Activated CD4-positive, alpha-beta T cell treated with anti-CD3 and anti-CD28 coated beads, Interleukin-2, amount 10 ng/mL, durations not matched to agents 24 days and 14 days (primary cell): Measurements from ENCODE around the gene AKR1C1. TPM values are rescaled to one million over a fixed set of nuclear protein-coding genes. Genes with fewer than 3 reads are reported as not detected.
"Not testable (repeated sequence)": the region's sequence is repeated elsewhere in the genome, so short reads cannot be mapped to it uniquely, and the experiment has no call there.

Experiments
- DNase-seq: peaks from one replicate; pipeline ENCODE4 v3.0.0; 2022
- H3K27ac Mint-ChIP-seq: one replicate; pipeline ENCODE4 v1.8.0; 2022; ENCODE audit warnings: mild to moderate bottlenecking, mixed read lengths
- H3K27me3 Mint-ChIP-seq: one replicate; pipeline ENCODE4 v1.8.0; 2022; ENCODE audit warnings: mixed read lengths
- H3K36me3 Mint-ChIP-seq: one replicate; pipeline ENCODE4 v1.8.0; 2022; ENCODE audit warnings: low read depth, mild to moderate bottlenecking, mixed read lengths
- H3K4me1 Mint-ChIP-seq: one replicate; pipeline ENCODE4 v1.8.0; 2021; ENCODE audit warnings: mixed read lengths
- H3K4me3 Mint-ChIP-seq: one replicate; pipeline ENCODE4 v1.8.0; 2022; ENCODE audit warnings: mild to moderate bottlenecking, moderate library complexity, mixed read lengths
- H3K9me3 Mint-ChIP-seq: one replicate; pipeline ENCODE4 v1.8.0; 2021; ENCODE audit warnings: mixed read lengths
- intact Hi-C: fragments of 100-400 bp; cut with micrococcal nuclease; formaldehyde crosslinking; loops from one replicate; pipeline ENCODE4 v1.15.1; 2023
- total RNA-seq: library from RNA; stranded (reverse); gene quantifications from 2 replicates; pipeline ENCODE4 v1.2.3, GENCODE V29; 2022

Gene AKR1C1
- total RNA-seq, 1 donor from 2014 or later: 1.0 TPM

GRCh38 chr10:5004501-5004900 lies 41.3 kb downstream of the AKR1C1 start:
- H3K4me3 Mint-ChIP-seq, H3K4me1 Mint-ChIP-seq, H3K27me3 Mint-ChIP-seq, H3K9me3 Mint-ChIP-seq, intact Hi-C loops, H3K36me3 Mint-ChIP-seq, H3K27ac Mint-ChIP-seq, DNase-seq: not testable (repeated sequence)

DNA sequence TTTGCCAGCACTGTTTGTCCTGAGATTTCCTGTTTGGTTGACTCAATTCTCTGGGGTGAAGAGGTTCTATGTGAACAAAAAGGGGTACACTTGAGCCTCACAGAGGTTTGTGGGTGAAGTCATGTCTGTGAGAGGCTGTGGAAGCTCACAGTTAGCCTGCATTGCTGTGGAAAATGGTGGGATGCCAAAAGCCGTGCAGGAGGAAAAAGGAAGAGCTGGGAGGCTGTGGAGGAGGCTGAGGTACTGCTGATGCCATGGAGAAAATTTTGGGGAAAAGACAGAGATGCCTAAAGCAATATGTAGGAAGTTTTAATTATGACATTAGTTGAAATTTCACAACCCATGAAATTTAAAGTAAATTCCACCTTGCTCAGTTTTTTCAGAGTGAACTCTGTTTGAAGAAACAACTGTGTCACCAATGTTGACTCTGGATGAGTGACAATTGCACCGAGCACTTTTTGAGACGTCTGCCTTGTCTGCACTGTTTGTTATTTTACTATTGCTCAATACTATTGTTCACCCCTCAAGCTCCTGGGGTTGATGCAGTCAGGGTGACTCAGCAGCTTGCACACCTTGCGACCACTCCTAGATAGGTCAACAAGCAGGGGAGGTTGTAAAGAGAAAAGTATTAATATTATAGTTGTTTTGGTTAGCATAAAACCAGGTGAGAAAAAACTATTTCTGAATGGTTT lies 45.8 kb downstream of the AKR1C1 start:
- intact Hi-C loops, H3K27me3 Mint-ChIP-seq, H3K9me3 Mint-ChIP-seq, H3K4me3 Mint-ChIP-seq, H3K4me1 Mint-ChIP-seq, DNase-seq, H3K27ac Mint-ChIP-seq, H3K36me3 Mint-ChIP-seq: not testable (repeated sequence)

- H3K36me3 Mint-ChIP-seq, H3K4me3 Mint-ChIP-seq, intact Hi-C loops: not testable (repeated sequence)
Observed at GRCh38 chr10:5010043-5010442, 46.8 kb downstream of the AKR1C1 start.

GRCh38 chr10:5011392-5011791 lies 48.2 kb downstream of the AKR1C1 start:
- H3K4me3 Mint-ChIP-seq, H3K9me3 Mint-ChIP-seq, H3K27ac Mint-ChIP-seq, H3K36me3 Mint-ChIP-seq, DNase-seq, H3K4me1 Mint-ChIP-seq, intact Hi-C loops, H3K27me3 Mint-ChIP-seq: not testable (repeated sequence)

More at GRCh38 chr10:5010043-5010442, 46.8 kb downstream of the AKR1C1 start:
- not testable (repeated sequence) for H3K4me1 Mint-ChIP-seq, H3K27me3 Mint-ChIP-seq, H3K9me3 Mint-ChIP-seq, DNase-seq, H3K27ac Mint-ChIP-seq

DNA sequence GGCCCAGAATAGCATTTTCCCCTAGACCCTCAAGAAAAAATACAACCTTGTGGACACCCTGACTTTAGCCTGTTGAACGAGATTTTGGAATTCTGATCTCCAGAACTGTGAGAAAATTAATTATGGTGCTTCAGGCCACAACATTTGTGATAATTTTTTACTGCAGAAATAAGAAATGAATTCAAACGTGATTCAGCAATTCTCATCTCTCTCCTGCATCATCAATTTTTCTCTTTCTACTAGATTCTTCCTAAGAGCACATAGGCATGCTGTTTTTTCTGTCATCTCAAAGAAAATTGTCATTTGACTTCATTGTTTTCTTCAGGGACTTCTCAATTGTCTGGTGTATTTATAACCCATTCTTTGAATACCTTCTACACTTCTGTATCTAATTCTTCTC lies 49.4 kb downstream of the AKR1C1 start:
- Mint-ChIP-seq H3K9me3 (no peaks in the 10 kb centered on the region), H3K4me3 (no peak overlapping the region), H3K27me3 (peaks cover 8% of the 10 kb centered on the region), H3K4me1 (no peaks in the 10 kb centered on the region), H3K27ac (no peak overlapping the region), H3K36me3 (no peaks in the 10 kb centered on the region)
- no peak for DNase-seq
- intact Hi-C loops: no loop called here

DNA sequence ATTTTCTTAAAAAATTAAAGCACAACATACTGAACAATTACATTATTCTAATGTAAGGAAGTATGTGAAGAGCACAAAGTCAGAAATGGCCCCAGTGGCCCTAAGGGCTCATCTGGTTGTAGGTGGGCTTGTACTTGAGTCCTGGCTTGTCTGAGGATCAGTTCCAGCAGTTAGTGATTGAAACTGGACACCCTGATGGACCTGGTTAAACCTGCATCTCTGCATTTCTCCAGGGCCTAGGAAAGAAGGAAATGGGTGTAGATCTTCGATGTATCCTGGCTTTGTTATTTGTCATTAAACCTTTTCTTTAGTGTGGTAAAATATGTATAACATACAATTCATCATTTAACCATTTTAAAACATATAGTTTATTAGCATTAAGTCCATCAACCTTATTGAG lies 50.2 kb downstream of the AKR1C1 start:
- Mint-ChIP-seq H3K36me3 (no peaks in the 10 kb centered on the region), H3K4me1 (no peaks in the 10 kb centered on the region), H3K27me3 (peaks cover 7% of the 10 kb centered on the region), H3K9me3 (no peaks in the 10 kb centered on the region), H3K27ac (no peak overlapping the region), H3K4me3 (no peak overlapping the region)
- intact Hi-C loops: no loop called here
- peak; percentile 10 for DNase-seq

DNA sequence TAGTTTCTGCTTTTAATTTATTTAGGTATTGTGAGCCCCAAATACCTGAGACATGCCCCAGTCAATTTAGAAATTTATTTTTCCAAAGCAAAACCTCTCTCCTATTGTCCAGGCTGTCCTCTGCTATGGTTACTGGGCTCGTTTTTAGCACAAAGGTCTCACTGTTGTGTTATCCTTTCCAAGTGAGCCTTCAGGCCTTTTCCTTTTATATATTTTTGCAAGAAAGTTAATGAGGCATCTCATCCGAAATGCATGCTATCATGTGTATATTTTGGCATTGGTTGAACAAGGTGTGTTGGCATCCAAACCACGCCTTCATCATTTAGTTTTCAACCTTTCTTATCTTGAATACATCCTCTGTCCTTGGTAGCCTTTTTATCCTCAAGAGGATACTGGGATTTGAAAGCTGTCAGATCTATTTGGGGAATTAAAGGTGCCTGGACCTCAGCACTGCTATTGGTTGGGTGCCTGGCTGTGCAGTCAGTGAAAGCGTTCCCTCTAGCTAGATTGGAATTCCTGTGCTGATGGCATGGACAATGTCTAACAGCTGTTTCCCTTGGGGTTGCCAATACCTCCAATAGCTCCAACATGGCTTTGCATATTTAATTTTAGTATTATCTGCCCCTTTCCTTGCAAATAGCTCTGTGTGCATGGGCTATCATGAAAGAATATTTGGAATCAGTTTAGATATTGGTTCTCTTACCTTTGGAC lies 51.1 kb downstream of the AKR1C1 start:
- H3K27ac Mint-ChIP-seq, H3K4me1 Mint-ChIP-seq, intact Hi-C loops, H3K36me3 Mint-ChIP-seq, H3K9me3 Mint-ChIP-seq, H3K27me3 Mint-ChIP-seq, H3K4me3 Mint-ChIP-seq: not testable (repeated sequence)
- DNase-seq: peak; percentile 3

- no peak overlapping the region for H3K4me3 Mint-ChIP-seq
- no peaks in the 10 kb centered on the region for H3K36me3 Mint-ChIP-seq
- H3K27me3 Mint-ChIP-seq: peaks cover 6% of the 10 kb centered on the region
- intact Hi-C loops: no loop called here
- H3K27ac Mint-ChIP-seq: no peak overlapping the region
- H3K9me3 Mint-ChIP-seq: no peaks in the 10 kb centered on the region
- no peaks in the 10 kb centered on the region for H3K4me1 Mint-ChIP-seq
- DNase-seq: peak; percentile 54
Observed at GRCh38 chr10:5014936-5015335, 51.7 kb downstream of the AKR1C1 start.

DNA sequence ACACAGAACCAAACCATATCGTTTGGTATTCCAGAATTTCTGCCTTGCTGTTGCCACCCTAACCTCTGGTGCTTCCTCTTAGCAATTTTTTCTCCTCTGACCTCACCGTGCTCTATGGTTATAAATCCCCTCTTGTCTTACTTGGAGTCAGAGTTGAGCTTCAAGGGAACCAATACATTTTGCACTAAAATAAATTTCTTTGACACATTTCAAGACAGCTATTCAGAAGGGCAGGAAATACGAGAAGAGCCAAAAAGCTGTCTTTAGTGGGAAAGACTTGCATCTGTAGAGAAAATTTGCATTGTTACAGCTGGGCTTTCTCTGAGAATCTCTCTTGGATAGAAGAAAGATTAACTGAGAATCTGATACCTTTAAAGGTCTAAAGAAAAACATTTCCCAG lies 54.9 kb downstream of the AKR1C1 start:
- intact Hi-C loops: no loop called here
- no peak for DNase-seq
- Mint-ChIP-seq H3K4me1 (no peaks in the 10 kb centered on the region), H3K27ac (no peak overlapping the region), H3K27me3 (no peaks in the 10 kb centered on the region), H3K4me3 (no peak overlapping the region), H3K9me3 (no peaks in the 10 kb centered on the region), H3K36me3 (no peaks in the 10 kb centered on the region)

DNA sequence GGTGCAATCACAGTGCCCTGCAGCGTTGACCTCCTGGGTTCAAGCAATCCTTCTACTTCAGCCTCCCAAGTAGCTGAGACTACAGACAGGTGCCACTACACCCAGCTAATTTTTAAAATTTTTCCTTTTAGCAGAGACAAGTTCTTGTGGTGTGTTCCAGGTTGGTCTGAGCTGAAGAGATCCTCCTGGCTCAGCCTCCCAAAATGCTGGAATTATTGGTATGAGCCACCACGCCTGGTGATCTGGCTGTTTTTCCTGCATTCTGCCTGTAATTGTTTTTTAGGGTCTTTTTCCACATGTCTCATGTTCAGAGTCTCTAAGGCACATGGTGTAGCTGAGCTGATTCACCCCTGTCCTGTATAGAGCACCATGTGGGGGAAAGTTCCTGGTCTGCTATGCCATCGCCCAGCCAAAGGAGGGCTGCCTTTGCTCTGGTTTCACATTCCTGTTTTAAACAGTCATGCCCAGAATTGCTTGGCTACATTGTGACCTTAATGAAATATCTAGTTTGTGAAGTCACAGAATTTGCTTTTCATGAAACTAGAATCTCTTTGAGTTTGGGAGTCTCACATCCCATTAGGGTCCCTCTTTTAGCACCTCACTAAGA lies 55.6 kb downstream of the AKR1C1 start:
- H3K27me3 Mint-ChIP-seq, H3K4me3 Mint-ChIP-seq, H3K4me1 Mint-ChIP-seq, H3K36me3 Mint-ChIP-seq, H3K9me3 Mint-ChIP-seq, DNase-seq, H3K27ac Mint-ChIP-seq, intact Hi-C loops: not testable (repeated sequence)

- DNase-seq, H3K27ac Mint-ChIP-seq, H3K9me3 Mint-ChIP-seq, intact Hi-C loops, H3K4me1 Mint-ChIP-seq, H3K36me3 Mint-ChIP-seq, H3K4me3 Mint-ChIP-seq, H3K27me3 Mint-ChIP-seq: not testable (repeated sequence)
Observed at GRCh38 chr10:5019770-5020612, 56.8 kb downstream of the AKR1C1 start.

- H3K27me3 Mint-ChIP-seq, H3K36me3 Mint-ChIP-seq, H3K27ac Mint-ChIP-seq, DNase-seq, H3K4me3 Mint-ChIP-seq, intact Hi-C loops, H3K9me3 Mint-ChIP-seq, H3K4me1 Mint-ChIP-seq: not testable (repeated sequence)
Observed at GRCh38 chr10:5021624-5022290, 58.5 kb downstream of the AKR1C1 start.

DNA sequence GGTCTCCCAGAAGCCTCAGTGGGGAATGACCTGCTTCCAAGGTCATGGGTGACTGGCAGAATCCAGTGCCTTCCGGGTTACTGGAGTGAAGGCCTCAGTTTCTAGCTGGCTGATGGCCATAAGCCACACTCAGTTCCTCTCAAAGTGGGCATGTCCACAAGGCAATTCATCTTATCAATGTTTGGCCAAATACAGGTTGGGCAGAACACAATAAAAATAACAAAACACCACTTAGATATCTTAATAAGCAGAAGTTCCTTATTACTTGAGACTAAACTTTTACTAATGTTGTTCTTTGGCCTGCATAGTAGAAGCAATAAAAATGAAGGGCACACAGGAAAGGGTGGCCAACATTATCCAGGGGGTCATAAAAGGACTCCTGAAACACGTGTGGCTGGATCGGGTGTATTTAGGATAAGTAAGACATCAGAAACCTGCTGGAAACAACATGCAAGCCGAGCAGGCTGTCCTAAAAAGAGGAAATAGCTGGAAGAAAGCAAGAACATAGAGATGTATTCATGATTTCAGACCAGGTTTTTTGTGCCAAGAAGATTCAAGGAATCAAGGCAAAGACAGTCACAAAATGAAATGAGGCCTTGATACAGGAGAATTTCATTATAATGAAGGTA lies 60.1 kb downstream of the AKR1C1 start:
- DNase-seq: no peak
- Mint-ChIP-seq H3K4me1 (no peaks in the 10 kb centered on the region), H3K4me3 (no peak overlapping the region), H3K27ac (no peak overlapping the region), H3K9me3 (no peaks in the 10 kb centered on the region), H3K27me3 (no peaks in the 10 kb centered on the region), H3K36me3 (no peaks in the 10 kb centered on the region)
- intact Hi-C loops: no loop called here
